HG02981 (cell line): Measurements from ENCODE around the gene EML3.
"Not testable (repeated sequence)": the region's sequence is repeated elsewhere in the genome, so short reads cannot be mapped to it uniquely, and the experiment has no call there.

Source experiments
- ATAC-seq: cut with Tn5 transposase; IDR thresholded peaks from one replicate; pipeline ENCODE4 v1.9.1; 2021; ENCODE audit warnings: mild to moderate bottlenecking, moderate library complexity; ENCODE audit not compliant: unreplicated experiment

Gene EML3

GRCh38 chr11:62573006-62573591 lies 39.5 kb downstream of the EML3 start:
- ATAC-seq = peak; percentile 1

GRCh38 chr11:62572431-62572830 lies 40.1 kb downstream of the EML3 start:
- ATAC-seq = no peak

- ATAC-seq = not testable (repeated sequence)
These were observed 41.1 kb downstream of the EML3 start for GRCh38 chr11:62571493-62571892.

DNA sequence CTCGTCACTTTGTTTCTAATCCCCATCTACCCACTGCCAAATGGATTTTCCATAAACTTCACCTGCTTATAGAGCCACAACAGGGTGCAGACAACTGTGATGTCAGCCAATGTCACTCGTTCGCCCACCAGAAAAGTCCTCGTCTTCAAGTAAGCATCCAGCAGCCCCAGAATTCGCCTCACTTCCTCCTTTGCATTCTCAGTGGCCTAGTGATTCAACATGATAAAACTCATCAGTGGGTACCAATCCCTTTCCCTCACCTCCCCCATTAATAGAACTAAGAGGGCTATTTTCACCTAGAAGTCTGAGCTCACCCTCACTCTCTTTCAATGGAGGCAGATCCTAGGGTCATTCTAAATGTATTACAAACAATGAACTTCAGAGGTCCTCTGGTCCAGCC lies 41.7 kb downstream of the EML3 start:
- not testable (repeated sequence) for ATAC-seq

DNA sequence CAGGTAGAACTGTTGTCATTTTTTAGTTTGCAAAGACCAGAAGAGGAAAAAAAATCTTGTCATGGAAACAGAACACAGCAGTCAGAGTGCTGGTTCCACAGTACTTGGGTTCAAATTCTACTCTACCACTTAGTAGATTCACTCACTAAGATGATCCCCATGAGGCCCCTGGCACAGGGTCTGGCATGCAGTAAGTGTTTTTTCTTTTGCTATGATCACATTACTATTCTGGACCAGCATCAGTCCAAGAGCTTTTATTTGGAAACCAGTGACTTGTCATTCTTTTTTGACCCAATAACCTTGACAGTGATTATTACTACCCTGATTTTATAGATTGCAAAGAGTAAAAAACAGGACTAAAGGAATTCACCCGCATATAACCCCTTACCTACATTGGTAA lies 43.0 kb downstream of the EML3 start:
- ATAC-seq = no peak

- no peak for ATAC-seq
These were observed 45.4 kb downstream of the EML3 start for GRCh38 chr11:62567018-62567633.

- ATAC-seq = no peak
These were observed 46.3 kb downstream of the EML3 start for GRCh38 chr11:62566247-62566646.

DNA sequence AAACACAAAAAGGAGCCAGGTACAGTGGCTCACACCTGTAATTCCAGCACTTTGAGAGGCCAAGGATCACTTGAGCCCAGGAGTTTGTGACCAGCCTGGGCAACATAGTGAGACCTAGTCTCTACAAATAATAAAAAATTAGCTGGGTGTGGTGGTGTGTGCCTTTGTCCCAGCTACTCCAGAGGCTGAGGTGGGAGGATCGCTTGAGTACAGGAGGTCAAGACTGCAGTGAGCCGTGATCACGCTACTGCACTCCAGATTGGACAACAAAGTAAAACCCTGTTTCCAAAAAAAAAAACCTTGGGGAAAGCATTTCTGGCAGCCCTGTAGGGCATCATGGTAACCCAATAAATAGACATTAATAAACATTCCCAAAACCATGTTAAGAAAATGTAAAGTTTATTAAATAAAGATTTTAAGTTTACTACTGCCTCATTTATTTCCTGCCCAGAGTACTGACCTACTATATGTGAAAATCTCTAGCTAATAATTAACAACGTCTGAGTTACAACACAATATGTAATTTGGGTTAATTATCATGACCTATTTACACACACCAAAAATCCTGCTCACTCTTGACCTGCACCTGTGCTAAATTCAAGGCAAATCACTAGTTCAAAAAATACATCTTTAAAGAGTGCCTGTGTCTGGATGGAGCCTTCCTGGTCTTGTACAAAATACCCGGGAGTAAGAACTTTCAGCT lies 47.3 kb downstream of the EML3 start:
- ATAC-seq = no peak

DNA sequence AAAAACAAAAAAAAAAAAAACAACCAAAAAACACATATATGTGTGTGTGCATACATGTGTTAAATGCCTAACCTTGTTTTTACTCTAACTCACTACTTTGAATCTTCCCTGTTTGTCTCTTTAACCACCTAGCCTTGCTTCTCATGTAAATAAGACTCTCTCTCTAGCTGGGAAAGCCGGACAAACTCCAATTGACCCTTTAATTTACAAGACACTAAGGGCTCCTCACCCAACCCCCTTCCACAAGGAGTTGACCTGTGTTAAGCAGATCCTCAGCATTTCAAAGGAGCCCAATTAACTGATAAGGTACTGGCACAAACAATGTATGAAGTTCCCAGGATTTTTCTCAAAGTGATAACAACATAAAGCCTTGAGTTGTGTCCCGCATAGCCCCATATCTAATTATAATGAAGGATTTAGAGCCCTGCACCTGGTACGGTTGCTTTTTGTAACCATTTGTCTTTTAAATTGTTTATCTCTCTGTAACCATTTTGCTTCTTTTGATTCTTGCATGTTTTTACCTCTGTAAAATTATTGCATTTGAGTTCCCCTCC lies 50.8 kb downstream of the EML3 start:
- not testable (repeated sequence) for ATAC-seq

- ATAC-seq = no peak
These were observed 51.9 kb downstream of the EML3 start for GRCh38 chr11:62560566-62561103.

GRCh38 chr11:62559626-62560025 lies 52.9 kb downstream of the EML3 start:
- ATAC-seq = not testable (repeated sequence)

DNA sequence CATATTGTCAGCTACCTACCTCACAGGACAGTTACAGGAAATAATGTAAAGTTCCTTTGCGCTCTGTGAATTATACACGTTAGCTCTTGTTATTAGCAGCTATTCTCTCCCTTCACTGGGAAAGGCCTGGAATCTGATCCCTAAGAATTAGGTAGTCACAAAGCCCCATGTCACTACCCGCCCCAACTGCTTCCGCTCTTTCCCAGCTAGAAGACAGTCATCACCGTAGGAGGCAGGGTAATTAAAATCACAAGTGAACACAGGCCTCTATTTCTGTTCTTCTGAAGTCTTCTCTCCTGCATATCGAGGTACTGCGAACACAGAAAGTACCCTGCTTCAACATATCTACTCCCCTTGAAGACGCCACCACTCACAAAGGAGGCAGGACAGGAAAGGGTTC lies 53.4 kb downstream of the EML3 start:
- no peak for ATAC-seq

- no peak for ATAC-seq
These were observed 53.9 kb downstream of the EML3 start for GRCh38 chr11:62558669-62559068.

DNA sequence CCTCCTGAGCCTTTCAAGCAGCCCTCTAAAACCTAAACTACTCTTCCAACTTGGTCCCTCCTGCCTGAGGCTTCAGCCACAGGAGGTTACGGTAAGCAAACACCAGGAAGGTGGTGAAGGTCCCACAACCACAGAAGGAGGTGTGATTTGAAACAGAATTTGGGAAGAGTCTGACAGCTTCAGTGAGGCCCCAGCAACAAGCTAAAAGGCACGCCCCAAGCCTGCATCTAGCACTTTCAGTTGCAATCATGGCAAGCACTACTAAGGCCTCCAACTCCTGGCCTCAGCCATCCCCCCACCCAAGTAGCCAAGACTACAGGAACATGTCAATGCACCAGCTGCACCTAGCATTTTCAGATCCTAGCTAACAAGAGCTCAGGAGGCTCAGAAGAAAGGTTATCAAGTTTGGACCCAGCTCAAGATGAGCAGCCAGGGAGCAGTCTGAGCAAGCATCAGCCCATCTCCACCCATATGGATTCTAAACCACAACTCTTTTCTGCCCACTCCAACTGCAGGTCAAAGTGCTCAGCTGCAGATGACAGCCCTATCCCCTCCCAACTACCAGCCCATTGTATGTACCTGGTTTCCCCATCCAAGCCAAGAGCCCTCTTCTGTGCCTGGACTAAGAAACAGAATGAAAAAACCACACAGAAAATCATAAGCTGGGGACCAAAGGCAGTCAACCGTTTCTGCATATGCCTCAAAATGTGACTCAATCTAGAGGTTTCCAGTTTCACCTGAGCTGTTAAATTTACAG lies 55.5 kb downstream of the EML3 start:
- no peak for ATAC-seq

- peak; percentile 30 for ATAC-seq
These were observed 56.3 kb downstream of the EML3 start for GRCh38 chr11:62556108-62556874.

- ATAC-seq = peak; percentile 32
These were observed 57.0 kb downstream of the EML3 start for GRCh38 chr11:62555464-62556107.

- ATAC-seq = no peak
These were observed 58.0 kb downstream of the EML3 start for GRCh38 chr11:62554387-62555167.

GRCh38 chr11:62553839-62554361 lies 58.7 kb downstream of the EML3 start:
- ATAC-seq = no peak
